HG02623 (cell line): ENCODE results near the gene GJC2.

Experiments used
- ATAC-seq: cut with Tn5 transposase; IDR thresholded peaks from one replicate; pipeline ENCODE4 v1.9.1; 2021; ENCODE audit warnings: moderate library complexity; ENCODE audit not compliant: unreplicated experiment

The GJC2 gene

DNA sequence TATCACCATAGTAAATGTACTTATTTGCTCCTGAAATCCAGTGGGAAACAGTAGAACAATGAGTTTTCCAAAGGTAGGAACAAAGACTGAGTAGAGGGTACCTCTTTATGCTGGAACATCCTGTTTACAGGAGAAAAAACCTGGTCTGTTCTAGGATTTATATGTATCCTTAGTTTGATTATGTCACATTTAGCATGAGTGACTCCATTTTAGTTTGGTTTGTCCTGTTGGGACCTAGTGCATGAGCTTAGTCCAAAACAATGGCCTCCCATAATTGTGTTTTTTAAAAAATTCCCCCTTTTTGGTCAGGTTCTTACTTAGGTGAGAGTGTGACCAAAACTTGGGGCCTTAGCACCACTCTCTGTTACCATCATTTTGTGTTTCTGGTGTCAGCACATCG is 37.1 kb upstream of the GJC2 start:
- no peak for ATAC-seq

- no peak for ATAC-seq
Measured at GRCh38 chr1:228114827-228115226, 34.9 kb upstream of the GJC2 start.

DNA sequence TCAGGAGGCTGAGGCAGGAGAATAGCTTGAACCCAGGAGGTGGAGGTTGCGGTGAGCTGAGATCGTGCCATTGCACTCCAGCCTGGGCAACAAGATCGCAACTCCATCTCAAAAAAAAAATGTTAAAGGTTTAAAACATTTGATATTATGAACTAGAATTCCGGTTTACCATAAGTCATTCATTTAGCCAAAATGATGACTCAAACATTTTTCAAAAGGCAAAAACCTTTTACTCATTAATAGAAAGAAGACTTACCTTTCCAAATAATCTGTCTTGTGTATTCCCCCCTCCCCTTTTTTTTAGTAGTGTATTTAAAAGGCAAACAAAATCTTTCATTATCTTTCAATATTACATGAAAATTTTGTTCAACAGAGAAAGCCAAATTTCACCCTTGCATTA is 32.4 kb upstream of the GJC2 start:
- ATAC-seq, result no peak

DNA sequence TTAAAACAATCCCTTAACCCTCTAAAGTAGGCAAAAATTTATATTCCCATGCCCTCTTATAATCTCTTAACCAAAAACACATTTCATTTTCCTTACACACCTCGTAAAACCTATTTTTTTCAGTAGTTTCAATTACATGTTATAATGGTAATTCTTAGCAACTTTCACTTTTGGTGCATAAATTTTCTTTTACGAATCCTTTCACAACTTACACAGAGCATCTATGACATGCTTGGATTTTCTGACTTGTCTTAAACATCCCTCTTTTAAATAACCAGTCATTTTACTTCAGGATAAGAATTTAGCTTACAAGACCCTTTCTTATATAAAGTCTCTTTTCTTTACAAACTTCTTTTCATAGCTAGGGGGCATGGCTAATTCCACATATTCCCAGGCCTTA is 31.7 kb upstream of the GJC2 start:
- ATAC-seq, result no peak

DNA sequence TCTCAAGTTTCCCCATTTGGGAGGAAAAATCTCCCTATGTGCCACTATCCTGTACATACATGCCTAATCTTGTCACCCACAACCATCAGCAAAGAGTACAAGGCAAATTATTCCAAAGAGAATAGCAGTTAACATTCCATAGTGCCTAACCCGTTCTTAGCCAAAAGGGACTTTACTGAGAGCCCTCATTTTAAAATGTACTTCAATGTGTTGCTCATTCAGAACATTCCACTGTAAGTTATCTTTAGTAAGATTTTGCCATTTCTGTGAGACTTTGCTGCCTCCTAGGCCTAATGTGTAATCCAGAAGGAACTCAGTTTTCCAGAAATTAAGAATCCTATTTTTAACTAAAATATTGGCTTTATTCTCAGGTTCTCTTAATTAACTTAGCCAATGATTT is 29.4 kb upstream of the GJC2 start:
- ATAC-seq, result no peak

- no peak for ATAC-seq
Measured at GRCh38 chr1:228120857-228121489, 28.8 kb upstream of the GJC2 start.

DNA sequence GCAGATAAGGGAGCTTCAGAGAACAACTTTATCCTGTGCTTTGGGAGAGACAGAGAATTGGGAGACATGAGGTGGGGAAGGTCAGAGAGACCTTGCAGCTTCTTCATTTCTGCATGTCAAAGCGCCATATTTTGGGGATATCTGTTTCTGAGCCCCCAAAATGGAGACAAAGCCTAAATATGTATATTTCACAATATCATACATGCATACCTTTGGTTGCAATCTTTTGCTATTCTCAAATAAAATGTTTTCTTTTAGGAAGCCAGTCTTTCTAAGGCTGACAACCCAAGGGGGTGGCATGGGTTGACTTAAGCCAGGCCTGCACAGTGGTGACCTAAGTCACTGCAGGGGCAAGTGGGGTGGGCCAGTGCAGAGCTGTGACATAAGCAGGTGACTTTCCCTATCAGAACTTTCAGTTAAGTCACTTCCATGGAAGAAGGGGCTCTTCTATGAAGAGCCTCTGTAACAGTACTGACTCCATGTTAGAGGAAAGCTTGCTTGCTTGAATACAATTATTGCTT is 26.7 kb upstream of the GJC2 start:
- no peak for ATAC-seq

DNA sequence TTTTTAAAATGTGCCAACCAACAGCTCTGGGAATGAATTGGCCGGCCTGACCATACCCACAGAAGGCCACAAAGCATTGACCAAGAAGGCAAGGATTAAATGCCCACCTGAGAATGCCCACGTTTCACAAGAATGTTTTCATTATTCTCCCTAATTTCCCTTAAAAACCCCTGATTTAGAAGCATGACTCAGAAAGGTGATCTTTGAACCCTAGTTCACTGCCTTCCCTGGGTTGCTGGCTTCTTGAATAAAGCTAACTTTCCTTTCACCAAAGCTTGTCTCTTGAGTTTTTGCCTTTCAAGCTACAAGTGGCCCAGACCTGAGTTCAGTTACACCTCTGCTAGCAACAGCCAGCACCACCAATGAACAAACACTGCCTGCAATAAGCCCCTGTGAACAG is 26.2 kb upstream of the GJC2 start:
- no peak for ATAC-seq

- ATAC-seq, result no peak
Measured at GRCh38 chr1:228125185-228125584, 24.5 kb upstream of the GJC2 start.

DNA sequence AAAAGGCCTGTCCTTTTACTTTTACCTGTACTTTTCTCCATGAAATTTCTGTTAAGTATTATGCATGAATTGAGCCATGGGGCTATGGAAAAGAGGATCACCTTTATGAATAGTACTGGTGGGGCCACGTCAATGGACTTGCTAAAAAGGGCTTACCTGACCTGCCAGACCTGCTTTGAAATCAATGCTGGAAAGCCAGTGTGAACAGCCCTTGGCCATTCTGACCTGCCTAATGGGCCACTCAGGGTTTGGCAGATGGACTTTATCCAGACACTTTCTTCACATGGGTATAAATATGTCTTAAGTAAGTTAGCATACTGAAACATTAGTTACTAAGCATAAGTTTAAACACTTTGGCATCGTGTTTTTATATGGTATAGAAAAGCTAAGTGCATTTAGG is 18.0 kb upstream of the GJC2 start:
- ATAC-seq, result no peak

- no peak for ATAC-seq
Measured at GRCh38 chr1:228134591-228134990, 15.1 kb upstream of the GJC2 start.

GRCh38 chr1:228136901-228137300 is 12.8 kb upstream of the GJC2 start:
- ATAC-seq, result no peak

- no peak for ATAC-seq
Measured at GRCh38 chr1:228139406-228139930, 10.3 kb upstream of the GJC2 start.

GRCh38 chr1:228139931-228140723 is 9.6 kb upstream of the GJC2 start, which contains the start of gene GUK1:
GUK1 (plus strand) TSS chr1:228140279; CDS start chr1:228140303, 24 bp downstream.
- ATAC-seq, result peak; percentile 91

DNA sequence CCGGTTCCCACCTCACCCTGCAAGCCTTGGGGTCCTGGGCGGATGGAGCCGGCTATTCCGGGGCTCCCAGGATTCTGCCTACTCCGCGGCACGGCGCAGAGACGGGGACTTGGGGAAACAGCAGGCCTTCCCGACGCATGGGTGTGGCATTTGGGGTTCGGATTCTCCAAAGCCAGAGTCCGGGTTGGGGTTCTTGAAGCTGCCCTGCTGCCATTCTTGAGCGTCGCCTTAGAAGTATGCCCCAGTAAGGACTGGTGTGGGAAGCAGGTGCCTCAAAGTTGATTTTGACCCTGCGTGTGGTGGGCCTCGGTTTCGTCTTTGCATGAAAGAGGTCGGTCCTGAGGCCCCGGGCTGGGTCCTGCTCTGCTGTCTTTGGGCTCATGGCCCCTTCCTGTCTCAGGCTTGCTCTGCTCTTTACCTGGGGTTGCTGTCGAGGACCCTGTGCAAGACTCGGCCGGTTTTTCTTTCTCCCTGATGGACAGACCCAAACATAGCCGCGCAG is 9.0 kb upstream of the GJC2 start:
- ATAC-seq, result no peak

GRCh38 chr1:228141226-228142044 is 8.3 kb upstream of the GJC2 start:
- no peak for ATAC-seq

- ATAC-seq, result no peak
Measured at GRCh38 chr1:228142155-228142691, 7.5 kb upstream of the GJC2 start.

GRCh38 chr1:228142701-228143136 is 7.0 kb upstream of the GJC2 start:
- ATAC-seq, result no peak

DNA sequence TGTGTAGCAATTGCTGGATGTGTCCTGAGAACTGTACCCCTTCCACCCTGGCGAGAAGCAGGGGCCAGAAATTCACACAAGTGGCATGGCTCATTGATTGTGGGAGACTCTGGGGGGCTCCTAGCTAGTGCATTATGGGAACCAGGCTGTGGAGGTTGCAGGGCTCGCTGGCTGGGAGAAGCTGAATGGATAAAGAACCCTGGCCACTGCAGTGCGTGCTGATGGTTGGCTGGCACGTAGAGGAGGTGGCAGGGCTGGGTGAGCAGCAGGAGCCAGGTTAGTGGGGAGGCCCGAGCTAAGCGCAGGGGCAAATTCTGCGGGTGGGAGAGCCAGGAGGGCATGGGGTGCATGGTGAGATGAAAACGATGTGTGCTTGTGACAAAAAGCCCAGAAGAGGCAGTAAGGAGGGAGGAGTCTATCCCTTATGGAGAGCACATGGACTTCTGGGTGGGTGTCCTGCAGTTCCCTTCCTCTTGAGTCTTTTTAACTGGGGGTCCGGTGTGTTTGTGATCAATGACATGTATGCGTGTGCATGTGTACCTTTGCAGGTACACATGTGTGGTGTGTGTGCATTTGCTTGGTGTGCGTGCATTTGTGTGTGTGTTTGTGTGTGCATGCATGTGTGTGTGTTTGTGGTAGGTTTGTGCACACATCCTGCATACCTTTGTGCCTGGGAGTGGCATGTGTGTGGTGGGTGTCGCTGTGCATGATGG is 6.1 kb upstream of the GJC2 start:
- ATAC-seq, result no peak
